Ovary (tissue), 3 donors: ENCODE results near the gene PTPN2.

Experiments used
- EP300 ChIP-seq: sonication (generic); formaldehyde crosslinking; IDR thresholded peaks from one replicate; pipeline ENCODE4 v1.6.1; 2017; ENCODE audit warnings: antibody characterized with exemption
- POLR2A ChIP-seq: fragments of 450-650 bp; IDR thresholded peaks from one replicate; pipeline ENCODE4 v1.6.1; 2017; ENCODE audit warnings: antibody characterized with exemption, mild to moderate bottlenecking, moderate library complexity
- TF ChIP-seq, protein P1 (sequence below), 3 donors: fragments of 450-650 bp in 2 of 3; fragments of 200-600 bp in 1 of 3; IDR thresholded peaks; one replicate each; pipeline versions ENCODE4 v1.5.1 to v1.8.0; 2016 to 2022; ENCODE audit warnings: antibody characterized with exemption in 3 of 3, mild to moderate bottlenecking in 1 of 3
- donor health status: DM: no; HTN: no; CAD: no.

- TF ChIP-seq, protein P1, sequence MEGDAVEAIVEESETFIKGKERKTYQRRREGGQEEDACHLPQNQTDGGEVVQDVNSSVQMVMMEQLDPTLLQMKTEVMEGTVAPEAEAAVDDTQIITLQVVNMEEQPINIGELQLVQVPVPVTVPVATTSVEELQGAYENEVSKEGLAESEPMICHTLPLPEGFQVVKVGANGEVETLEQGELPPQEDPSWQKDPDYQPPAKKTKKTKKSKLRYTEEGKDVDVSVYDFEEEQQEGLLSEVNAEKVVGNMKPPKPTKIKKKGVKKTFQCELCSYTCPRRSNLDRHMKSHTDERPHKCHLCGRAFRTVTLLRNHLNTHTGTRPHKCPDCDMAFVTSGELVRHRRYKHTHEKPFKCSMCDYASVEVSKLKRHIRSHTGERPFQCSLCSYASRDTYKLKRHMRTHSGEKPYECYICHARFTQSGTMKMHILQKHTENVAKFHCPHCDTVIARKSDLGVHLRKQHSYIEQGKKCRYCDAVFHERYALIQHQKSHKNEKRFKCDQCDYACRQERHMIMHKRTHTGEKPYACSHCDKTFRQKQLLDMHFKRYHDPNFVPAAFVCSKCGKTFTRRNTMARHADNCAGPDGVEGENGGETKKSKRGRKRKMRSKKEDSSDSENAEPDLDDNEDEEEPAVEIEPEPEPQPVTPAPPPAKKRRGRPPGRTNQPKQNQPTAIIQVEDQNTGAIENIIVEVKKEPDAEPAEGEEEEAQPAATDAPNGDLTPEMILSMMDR (IDR thresholded peaks at IDR 0.05): no peak
- TF ChIP-seq POLR2A (no peak), EP300 (no peak)
Observed at GRCh38 chr18:12773369-12773768, 110.7 kb downstream of the PTPN2 start.
